Esophagus muscularis mucosa (tissue), 3 donors: ENCODE data around the gene KRTAP5-4.

Experiments
- CTCF ChIP-seq, 3 experiments: fragments of 200-600 bp in 2 of 3; fragments of 450-650 bp in 1 of 3; sonication (generic) in 2 of 3; IDR thresholded peaks; one replicate each; pipeline ENCODE4 v1.5.1; 2017 to 2019; ENCODE audit warnings: antibody characterized with exemption in 3 of 3, mild to moderate bottlenecking in 2 of 3, moderate library complexity in 1 of 3
- POLR2A ChIP-seq: fragments of 450-650 bp; IDR thresholded peaks from one replicate; pipeline ENCODE4 v1.6.1; 2017; ENCODE audit warnings: antibody characterized with exemption, moderate library complexity, mild to moderate bottlenecking, low read depth

GRCh38 chr11:1652442-1652770, 30.5 kb upstream of the KRTAP5-4 start:
- no peak for TF ChIP-seq CTCF (IDR thresholded peaks at IDR 0.05)
- TF ChIP-seq POLR2A: no peak
